GM19193 (cell line): ENCODE results near the gene KLHL7.

Source experiments
- POLR2A ChIP-seq: IDR thresholded peaks from 4 replicates; pipeline ENCODE4 v1.6.1; 2011; ENCODE audit not compliant: insufficient read depth, insufficient read length; ENCODE audit errors: extremely low read depth

KLHL7 gene

DNA sequence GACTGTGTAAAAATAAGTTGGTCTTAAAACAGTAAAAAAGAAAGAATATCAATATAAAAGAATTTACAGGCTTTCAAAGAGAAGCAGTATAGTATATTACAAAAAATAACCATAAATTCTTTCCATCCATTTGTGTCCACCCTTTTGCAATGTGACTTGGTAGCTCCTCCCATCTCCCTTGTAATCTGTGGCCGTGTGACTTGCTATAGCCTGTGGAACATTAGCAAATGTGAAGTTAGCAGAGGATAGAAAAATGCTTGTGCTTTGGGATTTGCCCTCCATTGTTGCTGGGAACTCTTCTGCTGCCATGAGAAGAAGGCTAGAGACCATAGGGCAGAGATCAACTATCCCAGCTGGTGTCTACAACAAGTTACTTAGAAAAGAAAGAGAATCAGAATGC is 30.2 kb downstream of the KLHL7 start:
- no peak for TF ChIP-seq POLR2A

DNA sequence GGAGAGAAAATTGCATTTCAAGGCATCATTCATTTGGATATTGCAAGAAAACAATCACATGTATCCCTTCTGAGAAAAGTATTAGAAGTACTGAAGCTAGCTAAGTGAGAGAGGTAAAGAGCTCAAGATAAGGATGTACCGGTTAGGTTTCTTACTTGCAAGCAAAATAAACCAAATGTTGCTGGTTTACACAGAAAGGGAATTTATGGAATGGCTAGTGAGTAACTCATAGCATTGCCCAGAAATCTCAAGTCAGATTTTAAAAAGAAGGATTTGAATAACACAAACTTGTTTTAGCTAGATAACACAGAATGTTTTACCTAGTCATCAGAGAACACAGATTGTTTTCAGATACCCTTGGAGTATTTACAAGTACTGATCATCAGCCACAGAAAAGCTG is 30.6 kb downstream of the KLHL7 start:
- TF ChIP-seq POLR2A = no peak

DNA sequence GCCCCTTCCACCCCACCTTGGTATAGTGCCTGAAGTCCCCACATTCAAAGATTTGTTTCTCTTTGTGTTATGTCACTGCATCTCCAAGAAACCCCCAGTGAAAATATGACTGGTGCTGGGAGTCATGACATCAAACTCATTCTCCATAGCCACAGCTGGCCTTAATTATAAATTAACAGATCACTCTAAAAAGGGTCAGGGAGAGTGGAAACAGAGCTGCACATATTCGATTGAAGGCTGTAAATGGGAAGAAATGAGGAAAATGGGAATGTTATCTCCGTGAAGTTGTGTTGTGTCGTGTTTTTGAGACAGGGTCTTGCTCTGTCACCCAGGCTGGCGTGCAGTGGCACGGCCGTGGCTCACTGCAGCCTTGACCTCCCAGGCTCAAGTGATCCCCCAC is 52.1 kb downstream of the KLHL7 start:
- no peak for TF ChIP-seq POLR2A

DNA sequence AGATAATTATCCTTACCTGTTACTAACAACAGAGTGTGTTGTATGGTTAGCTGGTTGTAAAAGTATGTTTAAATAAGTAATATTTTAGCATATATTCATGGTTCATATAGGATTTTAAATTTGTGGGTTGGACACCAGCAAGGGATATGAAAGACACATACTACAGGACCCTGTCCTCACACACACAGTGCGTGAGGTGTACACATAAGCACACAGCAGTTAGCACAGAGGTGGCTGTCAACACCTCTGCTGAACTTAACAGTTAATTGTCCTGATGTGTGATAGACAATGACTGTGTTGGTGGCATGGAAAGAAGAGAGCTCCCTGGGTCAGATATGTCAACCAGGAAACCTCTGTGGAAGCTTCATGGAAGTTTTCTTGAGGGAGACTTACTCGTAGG is 53.0 kb downstream of the KLHL7 start:
- TF ChIP-seq POLR2A = no peak

DNA sequence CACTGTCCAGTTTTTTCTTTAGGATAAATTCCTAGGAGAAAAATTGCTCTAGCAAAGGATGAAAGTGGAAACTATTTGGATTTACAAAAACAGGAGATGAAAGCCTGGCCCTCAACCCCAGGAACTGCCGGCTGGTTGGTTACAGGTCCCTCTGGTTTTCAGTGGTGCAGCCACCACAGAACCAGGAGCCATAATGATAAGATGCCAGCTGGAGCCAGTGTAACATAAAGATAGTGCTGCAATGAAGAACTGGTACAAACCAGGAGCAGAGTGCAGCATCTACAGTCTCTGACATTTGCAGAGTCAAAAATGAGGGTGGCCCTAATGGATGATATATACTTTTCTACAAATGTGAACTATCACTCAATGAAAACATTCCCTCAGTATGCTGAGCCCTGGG is 55.9 kb downstream of the KLHL7 start:
- no peak for TF ChIP-seq POLR2A

DNA sequence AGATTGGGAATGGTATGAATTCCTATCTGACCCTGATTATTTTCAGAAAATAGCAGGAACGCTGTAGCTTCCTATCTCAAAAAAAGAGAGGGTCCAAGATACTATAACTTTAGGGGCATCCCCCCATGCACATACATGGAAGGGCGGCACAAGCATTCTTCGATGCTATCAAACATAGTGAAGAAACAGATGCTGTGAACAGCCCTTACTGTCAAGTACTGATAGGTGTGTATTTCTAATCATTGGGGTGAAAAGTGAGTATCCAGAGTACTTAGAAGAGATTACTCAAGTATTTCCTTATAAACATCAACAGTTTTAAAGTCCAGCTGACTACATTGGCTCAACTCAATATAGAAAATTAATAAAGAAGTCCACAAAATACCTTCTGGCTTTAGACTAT is 59.3 kb downstream of the KLHL7 start:
- TF ChIP-seq POLR2A = no peak

DNA sequence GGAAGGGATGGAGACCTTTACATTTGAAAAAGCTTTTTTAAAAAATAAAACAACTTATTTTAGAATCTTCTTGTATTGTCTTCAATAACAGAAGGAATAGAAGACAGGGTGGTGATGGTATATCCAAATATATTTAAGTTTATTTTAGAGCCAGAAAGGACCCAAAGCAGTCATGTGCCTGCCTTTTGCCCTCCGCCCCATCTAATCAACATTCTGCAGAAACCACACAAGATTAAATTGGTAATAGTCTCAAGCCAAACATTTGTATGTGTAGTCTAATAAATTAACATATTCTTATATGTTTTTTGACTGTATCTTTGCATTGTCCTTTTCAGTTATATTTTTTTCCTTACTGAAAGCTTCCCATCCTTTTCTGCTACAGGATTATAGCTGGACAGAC is 59.7 kb downstream of the KLHL7 start:
- no peak for TF ChIP-seq POLR2A

DNA sequence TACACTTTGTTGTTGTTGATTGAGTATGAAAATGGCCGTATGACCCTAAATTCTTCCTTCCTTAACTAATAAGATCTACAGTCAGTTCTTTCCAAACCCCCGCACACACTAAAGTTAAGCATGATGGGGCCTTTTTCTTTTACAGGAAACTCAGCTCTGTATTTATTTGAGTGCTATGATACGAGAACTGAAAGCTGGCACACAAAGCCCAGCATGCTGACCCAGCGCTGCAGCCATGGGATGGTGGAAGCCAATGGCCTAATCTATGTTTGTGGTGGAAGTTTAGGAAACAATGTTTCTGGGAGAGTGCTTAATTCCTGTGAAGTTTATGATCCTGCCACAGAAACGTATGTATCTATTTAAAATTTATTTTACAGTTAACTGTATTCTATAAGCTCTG is 62.1 kb downstream of the KLHL7 start:
- no peak for TF ChIP-seq POLR2A

DNA sequence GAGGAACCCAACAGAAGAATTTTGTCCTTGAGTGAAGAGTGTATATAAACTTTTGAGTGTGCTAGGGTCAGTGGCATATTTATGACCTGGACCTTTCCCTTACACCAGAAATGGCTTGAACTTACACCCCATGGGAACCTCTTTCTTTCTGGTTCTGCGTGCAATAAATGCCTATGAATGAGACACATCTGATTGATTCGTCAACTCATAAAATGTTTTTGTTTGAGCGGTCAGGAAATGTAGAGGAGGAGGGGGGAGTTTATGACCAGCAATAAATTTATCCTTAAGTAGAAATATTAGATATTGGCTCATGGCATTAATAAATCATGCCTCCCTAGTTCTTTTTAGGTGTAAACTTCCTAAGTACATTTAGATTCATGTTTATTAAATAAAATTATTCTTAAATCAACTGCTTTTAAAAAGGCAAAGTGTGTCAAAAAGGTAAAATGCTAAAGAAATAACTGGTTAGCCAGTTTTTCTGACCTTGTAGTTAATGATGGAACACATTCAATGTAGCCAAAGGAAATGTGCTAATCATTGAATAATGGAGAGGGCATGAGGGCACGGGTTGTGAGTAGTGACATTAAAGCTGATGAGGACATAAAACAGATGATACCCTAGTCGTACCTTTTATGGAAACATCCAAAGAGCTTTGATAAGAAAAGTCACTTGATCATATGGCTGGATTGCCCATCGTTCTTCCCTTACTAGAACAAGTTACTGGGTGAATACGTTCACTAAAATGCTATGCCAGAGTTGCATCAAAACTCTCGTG is 62.7 kb downstream of the KLHL7 start:
- TF ChIP-seq POLR2A = no peak

DNA sequence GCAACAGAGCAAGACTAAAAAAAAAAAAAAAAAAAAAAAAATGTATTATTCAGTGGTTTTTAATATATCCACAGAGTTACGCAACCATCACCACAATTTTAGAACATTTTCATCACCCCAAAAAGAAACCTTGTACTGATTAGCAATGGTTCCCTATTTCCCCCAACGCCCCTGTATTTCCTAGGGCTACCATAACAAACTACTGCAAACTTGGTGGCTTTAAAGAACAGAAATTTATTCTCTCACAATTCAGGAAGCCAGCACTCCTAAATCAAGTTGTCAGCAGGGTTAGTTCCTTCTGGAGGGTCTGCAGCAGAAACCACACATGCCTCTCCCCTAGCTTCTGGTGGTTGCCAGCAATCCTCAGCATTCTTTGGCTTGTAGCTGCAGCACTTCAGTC is 70.4 kb downstream of the KLHL7 start:
- TF ChIP-seq POLR2A = no peak

DNA sequence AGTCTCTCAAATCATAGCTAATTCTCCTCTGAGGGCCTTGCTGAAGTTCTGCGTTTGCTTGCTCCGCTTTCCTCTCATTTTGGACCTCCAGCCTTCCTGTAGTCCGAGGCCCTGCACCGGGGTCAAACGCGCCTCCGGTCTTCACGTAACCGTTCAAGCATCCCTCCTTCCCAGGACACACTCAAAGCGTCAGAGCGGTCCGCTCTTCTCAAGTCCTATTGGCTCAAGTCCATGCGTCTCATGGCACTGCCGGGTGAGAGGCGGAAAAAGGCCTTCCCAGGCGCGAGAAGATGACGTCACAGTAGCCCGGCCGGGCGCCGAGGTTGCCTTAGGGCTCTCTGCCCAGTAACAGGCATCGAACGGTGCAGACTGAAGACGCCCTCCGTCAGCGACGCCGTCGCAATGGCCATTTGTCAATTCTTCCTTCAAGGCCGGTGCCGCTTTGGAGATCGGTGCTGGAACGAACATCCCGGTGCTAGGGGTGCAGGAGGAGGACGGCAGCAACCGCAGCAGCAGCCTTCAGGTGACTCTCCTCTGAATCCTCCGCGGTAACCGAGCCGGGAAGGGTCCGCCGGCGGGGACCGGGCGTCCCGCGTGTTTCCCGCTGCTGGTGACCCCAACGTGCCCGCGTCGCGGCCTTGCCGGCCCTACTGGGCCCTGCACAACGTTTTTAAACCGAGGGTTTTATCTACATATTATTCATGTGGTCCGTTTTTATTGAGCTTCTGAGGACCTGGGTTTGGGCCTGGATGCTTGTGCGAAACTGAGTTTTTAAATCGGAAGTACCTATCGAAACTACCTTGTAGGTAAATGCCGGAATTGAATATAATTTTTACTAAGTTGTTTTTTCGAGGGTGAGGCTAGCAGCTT is 76.3 kb downstream of the KLHL7 start, which contains the start of gene NUP42:
TSS of gene NUP42 (plus strand) at position 365 of the 870 bp plus-strand sequence. CDS start at position 403, 38 bp downstream.
- TF ChIP-seq POLR2A = peak; percentile 88

DNA sequence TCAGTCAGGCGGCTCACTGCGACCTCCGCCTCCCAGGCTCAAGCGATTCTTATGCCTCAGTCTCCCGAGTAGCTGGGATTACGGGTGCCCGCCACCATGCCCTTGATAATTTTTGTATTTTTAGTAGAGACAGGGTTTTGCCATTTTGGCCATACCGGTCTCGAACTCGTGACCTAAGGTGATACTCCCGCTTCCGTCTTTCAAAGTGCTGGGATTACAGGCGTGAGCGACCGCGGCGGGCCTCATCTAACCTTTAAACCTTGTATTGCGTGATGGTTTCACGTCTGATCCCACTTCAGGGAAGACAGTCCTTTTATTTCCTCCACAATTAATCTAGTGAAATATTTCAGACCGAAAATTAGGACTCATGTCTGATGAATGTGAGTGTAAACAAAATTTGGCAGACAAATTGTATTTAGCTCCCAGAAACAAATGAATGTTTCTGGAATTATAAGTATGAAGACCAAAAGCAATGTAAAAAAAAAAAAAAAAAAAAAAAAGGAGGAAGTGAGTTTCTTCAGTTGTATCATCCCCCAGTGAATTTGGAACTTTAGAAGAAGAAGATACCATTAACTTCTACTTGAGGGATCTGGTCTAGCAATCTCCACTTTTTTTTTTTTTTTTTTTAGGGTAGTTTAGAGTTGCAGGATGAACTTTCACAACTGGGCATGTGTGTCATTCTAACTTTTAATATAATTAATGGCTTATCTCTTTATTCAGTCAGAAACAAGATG is 77.9 kb downstream of the KLHL7 start:
- no peak for TF ChIP-seq POLR2A

DNA sequence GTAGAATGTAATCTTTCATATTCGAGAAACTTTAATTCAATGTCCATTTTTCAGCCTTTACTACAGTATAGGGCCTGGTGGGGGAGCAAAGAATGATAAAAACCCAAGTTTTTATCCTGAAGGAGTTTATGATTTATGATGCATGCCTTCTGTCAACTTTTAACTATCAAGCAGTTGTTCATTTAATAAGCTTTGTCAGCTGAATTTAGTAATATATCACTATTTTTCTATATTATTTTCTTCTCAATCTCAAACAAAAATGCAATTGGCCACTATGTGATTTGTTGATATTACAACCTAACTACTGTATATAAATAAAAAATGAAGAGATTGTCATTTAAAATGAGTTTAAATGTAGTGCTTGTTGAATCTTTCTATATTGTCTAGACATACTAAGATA is 78.7 kb downstream of the KLHL7 start:
- no peak for TF ChIP-seq POLR2A

DNA sequence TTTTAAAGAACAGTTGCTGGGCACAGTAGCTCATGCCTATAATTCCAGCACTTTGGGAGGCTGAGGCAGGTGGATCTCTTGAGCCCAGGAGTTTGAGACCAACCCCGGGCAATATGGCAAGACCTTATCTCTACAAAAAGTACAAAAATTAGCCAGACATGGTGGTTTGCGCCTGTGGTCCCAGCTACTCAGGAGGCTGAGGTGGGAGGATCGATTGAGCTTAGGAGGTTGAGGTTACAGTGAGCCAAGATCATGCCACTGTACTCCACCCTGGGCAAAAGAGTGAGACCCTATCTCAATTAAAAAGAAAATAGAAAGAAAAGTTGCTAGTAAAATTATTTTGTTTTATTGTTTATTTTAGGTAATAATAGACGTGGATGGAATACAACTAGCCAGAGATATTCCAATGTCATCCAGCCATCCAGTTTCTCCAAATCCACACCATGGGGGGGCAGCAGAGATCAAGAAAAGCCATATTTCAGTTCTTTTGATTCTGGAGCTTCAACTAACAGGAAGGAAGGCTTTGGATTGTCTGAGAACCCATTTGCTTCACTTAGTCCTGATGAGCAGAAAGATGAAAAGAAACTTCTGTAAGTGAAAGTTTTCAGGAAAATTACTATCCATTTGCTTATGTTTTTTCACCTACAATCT is 79.2 kb downstream of the KLHL7 start:
- TF ChIP-seq POLR2A = no peak

DNA sequence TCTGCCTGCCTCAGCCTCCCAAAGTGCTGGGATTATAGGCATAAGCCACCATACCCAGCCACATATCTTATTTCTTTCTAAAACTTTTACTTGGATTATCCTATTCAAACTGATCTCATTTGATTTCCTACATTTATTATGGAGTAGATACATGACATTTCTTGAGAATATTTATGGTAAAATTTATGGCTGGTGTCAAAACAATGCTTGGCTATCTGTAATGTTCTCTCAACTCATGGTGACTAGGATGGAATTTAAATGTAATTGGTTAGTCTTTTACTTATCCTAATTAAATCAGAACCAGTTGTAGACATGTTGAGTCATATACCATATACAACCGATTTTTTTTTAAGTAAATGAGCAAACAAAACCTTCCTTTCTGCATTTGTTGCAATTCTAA is 80.4 kb downstream of the KLHL7 start:
- no peak for TF ChIP-seq POLR2A
